Heart right ventricle (tissue), 16 donors: ENCODE data around the gene LRCH1. TPM values are rescaled to one million over a fixed set of nuclear protein-coding genes. Genes with fewer than 3 reads are reported as not detected.

Experiments used
- ATAC-seq, 8 donors: fragments of 200-7000 bp; cut with Tn5 transposase; one replicate each; pipeline ENCODE4 v1.9.1; 2020; ENCODE audit warnings: mild to moderate bottlenecking in 8 of 8, moderate library complexity in 8 of 8, moderate number of reproducible peaks in 1 of 8
- DNase-seq, 2 donors: peaks; one replicate each; pipeline ENCODE4 v3.0.0-alpha.2; 2020
- H3K27ac ChIP-seq, 10 donors: fragments of 200-600 bp; sonication (generic) in 2 of 10; one replicate each; pipeline versions ENCODE4 v1.5.0 to v1.8.0; 2020 to 2022; ENCODE audit warnings: mild to moderate bottlenecking in 3 of 10
- H3K27me3 ChIP-seq, 7 donors: fragments of 200-600 bp; one replicate each; pipeline ENCODE4 v1.8.0; 2021 to 2022; ENCODE audit warnings: mild to moderate bottlenecking in 2 of 7
- H3K36me3 ChIP-seq, 9 donors: fragments of 200-600 bp; sonication (generic) in 1 of 9; one replicate each; pipeline versions ENCODE4 v1.5.0 to v1.8.0; 2020 to 2022; ENCODE audit warnings: mild to moderate bottlenecking in 2 of 9
- H3K4me1 ChIP-seq, 9 donors: fragments of 200-600 bp; sonication (generic) in 1 of 9; one replicate each; pipeline versions ENCODE4 v1.5.0 to v1.8.0; 2020 to 2022; ENCODE audit warnings: mild to moderate bottlenecking in 4 of 9
- H3K4me3 ChIP-seq, 10 donors: fragments of 200-600 bp; sonication (generic) in 2 of 10; one replicate each; pipeline versions ENCODE4 v1.5.0 to v1.8.0; 2020 to 2022; ENCODE audit warnings: mild to moderate bottlenecking in 7 of 10, moderate library complexity in 2 of 10
- H3K9me3 ChIP-seq, 11 donors: fragments of 200-600 bp in 10 of 11; sonication (generic) in 2 of 11; one replicate each; pipeline versions ENCODE4 v1.5.0 to v1.8.0; 2013 to 2022; ENCODE audit warnings: mild to moderate bottlenecking in 2 of 11, control low read depth in 1 of 11, moderate library complexity in 1 of 11
- WGBS, 2 donors: extraction: QIAGEN DNeasy Blood & Tissue Kit; methylation state at CpG; one replicate each; pipeline ENCODE4 v1.1.7; 2013; ENCODE audit warnings: inconsistent platforms in 1 of 2; 5-methylcytosine and 5-hydroxymethylcytosine counted together
- intact Hi-C, 10 donors: fragments of 100-400 bp; cut with DNase I; formaldehyde crosslinking; loops; one replicate each; pipeline versions ENCODE4 v1.11.1 to v1.14.2; 2022
- polyA plus RNA-seq, 2 donors: library from polyadenylated mRNA; stranded (reverse); fragments of 200-250 nt; gene quantifications; one replicate each; pipeline ENCODE4 v1.2.3, GENCODE V29; 2013
- total RNA-seq, 10 donors: library from RNA; stranded (reverse); fragmentation: NEBNext Ultra II Directional in 3 of 10; extraction: Animal tissue kit (Norgen Biotek cat#: 25700) in 3 of 10; gene quantifications; one replicate each; pipeline versions ENCODE4 v1.2.1 to v1.2.4, GENCODE V29; 2021 to 2023
- TF ChIP-seq, protein P1 (sequence below), 9 donors: fragments of 200-600 bp; sonication (generic) in 2 of 9; IDR thresholded peaks; one replicate each; pipeline versions ENCODE4 v1.5.0 to v1.8.0; 2021 to 2022; ENCODE audit warnings: antibody characterized with exemption in 9 of 9, mild to moderate bottlenecking in 5 of 9, moderate library complexity in 1 of 9
- donor health status: Arrhythmogenic right ventricular cardiomyopathy.
- donor health status: ischemic (EF 13 %, LVEDD 7.1; RV severe dilation, severe dysfunction).
- donor health status: healthy with polysubstance abuse.
- donor health status: DM: no; HTN: yes; CAD: no.
- donor health status: DM: no; HTN: no; CAD: no.
- donor health status: ischemic (EF 25% LVEDD 6.9; RV normal size, moderate dysfunction).
- donor health status: ischemic (EF 25% LVEDD 5.7; RV mildly dilated, moderate dysfunction).
- donor health status: healthy.
- donor health status: DM: yes; HTN: yes; CAD: no.
- donor health status: Ischemic cardiomyopathy.
- donor health status: ischemic (EF 35%, LVEDD 5.7; RV mildly dilated, moderate dysfunction).
- donor health status: nonischemic (EF 11% LVEDD 7.7; RV severe dilation, severe dysfunction).
- donor health status: DM: yes; HTN: yes; CAD: no.
- donor health status: PGD.
- donor health status: ischemic (EF 29% LVEDD 5.4; RV normal size, mild dysfunction).
- donor health status: nonischemic (EF 23%, LVEDD 6.1; RV moderate dilation, normal function).

The LRCH1 gene
- total and polyA plus RNA-seq, 12 donors, result 4.1 to 20.3 (median 13.1) TPM

DNA sequence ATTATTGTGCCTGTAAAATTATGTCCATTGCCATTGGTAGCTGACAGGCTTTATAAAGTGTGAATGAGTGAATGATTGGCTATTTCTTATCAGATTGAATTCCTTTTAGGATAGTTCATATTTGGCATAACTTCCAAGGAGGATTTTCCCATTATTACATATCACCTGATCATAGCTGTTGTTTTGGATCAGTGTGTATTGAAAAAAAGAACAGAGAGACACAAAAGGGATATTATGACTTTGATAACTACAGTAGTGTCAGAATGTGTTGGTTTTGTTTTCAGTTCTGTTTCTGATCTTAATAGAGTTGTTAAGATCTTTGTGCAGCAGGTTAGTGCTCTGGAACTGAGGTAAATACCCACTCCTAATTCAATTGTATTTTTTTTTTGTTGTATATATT is 103.8 kb downstream of the LRCH1 start:
- no peaks in the 10 kb centered on the region for H3K27me3 ChIP-seq
- intact Hi-C loops, result no loop called here
- ATAC-seq, result no peak
- H3K4me3 ChIP-seq, result no peak overlapping the region
- peaks cover 2 to 74% (median 42%) of the 10 kb centered on the region in 9 donors for H3K4me1 ChIP-seq
- peaks cover 0 to 5% (median 0%) of the 10 kb centered on the region in 9 donors for H3K36me3 ChIP-seq
- H3K27ac ChIP-seq, result peak overlapping the region in 5 of 10 donors; percentile 66 to 83 (median 75)
- H3K9me3 ChIP-seq, result no peaks in the 10 kb centered on the region
- no peak for DNase-seq
- TF ChIP-seq, protein P1, sequence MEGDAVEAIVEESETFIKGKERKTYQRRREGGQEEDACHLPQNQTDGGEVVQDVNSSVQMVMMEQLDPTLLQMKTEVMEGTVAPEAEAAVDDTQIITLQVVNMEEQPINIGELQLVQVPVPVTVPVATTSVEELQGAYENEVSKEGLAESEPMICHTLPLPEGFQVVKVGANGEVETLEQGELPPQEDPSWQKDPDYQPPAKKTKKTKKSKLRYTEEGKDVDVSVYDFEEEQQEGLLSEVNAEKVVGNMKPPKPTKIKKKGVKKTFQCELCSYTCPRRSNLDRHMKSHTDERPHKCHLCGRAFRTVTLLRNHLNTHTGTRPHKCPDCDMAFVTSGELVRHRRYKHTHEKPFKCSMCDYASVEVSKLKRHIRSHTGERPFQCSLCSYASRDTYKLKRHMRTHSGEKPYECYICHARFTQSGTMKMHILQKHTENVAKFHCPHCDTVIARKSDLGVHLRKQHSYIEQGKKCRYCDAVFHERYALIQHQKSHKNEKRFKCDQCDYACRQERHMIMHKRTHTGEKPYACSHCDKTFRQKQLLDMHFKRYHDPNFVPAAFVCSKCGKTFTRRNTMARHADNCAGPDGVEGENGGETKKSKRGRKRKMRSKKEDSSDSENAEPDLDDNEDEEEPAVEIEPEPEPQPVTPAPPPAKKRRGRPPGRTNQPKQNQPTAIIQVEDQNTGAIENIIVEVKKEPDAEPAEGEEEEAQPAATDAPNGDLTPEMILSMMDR (IDR thresholded peaks at IDR 0.05), result no peak

DNA sequence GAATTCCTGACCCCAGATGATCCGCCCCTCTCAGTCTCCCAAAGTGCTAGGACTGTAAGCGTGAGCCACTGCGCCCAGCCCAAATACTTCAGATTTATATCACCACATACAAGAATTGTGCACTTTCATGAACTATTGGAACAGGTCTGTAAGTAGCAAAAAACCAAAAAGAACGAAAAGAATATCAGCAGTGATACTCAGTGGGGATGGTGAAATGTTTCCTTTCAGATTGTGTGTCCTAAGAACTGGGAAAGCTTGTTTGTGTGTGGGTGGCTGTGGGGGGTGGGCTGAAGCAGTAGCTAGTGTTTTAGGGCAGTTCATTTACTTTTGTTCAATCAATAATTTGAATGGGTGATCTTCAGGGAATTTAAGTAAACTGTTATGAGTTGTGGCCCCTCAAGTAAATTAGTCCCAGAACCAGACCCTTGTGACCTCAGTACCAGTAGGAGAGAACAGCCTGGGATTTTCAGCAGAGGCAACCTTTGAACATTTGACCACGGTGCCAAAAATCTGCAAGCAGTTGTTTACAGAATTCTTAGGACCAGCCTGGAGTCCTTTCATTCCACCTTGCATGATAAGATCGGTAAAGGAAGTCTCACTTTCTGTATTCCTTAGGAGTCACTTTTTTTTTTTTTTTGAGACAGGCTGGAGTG is 106.6 kb downstream of the LRCH1 start:
- Histone ChIP-seq H3K4me1 (peaks cover 2 to 95% (median 63%) of the 10 kb centered on the region in 9 donors), H3K4me3 (no peak overlapping the region), H3K9me3 (no peaks in the 10 kb centered on the region), H3K36me3 (no peaks in the 10 kb centered on the region), H3K27me3 (no peaks in the 10 kb centered on the region), H3K27ac (no peak overlapping the region)
- TF ChIP-seq, protein P1 (IDR thresholded peaks at IDR 0.05), result no peak
- ATAC-seq, result no peak
- DNase-seq, result no peak
- intact Hi-C loops, result loop anchor here in 1 of 10 donors (10.0 kb wide), 1 partner anchor 55 kb away; no protein-coding TSS in a partner anchor
- WGBS, 2 donors, result 84 to 89% methylated on average over 6 of the region's 6 CpGs

DNA sequence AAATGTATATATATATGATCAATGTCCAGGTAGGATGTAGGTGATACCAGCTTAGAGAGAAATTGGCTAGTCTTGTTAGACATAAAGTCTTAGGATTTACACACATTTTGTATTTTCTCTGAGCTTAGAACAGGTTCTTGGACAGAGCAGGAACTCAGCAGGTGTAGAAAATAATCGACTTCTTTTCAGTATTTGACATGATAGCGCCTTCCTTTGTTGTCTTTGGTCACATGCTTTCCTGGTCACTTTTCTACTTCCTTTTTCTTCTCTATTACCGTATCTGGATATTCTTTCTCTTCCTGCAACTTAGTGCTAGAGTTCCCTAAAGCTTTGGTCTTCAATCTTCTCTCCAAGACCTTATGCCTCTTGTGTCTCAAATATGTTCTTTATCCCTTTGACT is 107.4 kb downstream of the LRCH1 start:
- intact Hi-C loops, result loop anchor here in 1 of 10 donors (10.0 kb wide), 1 partner anchor 56 kb away; no protein-coding TSS in a partner anchor
- no peak for ATAC-seq
- TF ChIP-seq, protein P1 (IDR thresholded peaks at IDR 0.05), result no peak
- Histone ChIP-seq H3K4me1 (peaks cover 3 to 95% (median 62%) of the 10 kb centered on the region in 9 donors), H3K4me3 (no peak overlapping the region), H3K36me3 (no peaks in the 10 kb centered on the region), H3K9me3 (no peaks in the 10 kb centered on the region), H3K27ac (peak overlapping the region in 1 of 10 donors; percentile 2), H3K27me3 (no peaks in the 10 kb centered on the region)
- DNase-seq, result no peak
- WGBS, 2 donors, result 64 to 81% methylated on average over 3 of the region's 3 CpGs

DNA sequence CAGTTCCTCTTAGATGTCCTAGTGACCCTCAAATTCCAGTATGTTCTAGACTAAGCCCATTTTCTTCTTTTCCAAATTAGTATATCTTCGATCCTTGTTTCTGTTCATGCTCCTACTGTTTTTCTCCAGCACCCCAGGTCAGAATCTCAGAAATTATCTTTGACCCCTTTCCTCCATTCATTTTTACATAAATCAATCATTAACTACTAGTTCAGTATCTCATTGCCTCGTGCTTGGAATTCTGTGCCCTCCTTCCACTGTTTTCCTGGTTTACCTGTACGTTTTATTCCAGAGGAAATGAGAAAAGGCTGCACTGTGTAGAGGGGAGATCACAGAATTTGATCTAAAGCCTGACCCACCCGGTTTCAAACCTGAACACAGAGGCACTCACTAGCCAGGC is 107.9 kb downstream of the LRCH1 start:
- intact Hi-C loops, result loop anchor here in 1 of 10 donors (10.0 kb wide), 1 partner anchor 56 kb away; no protein-coding TSS in a partner anchor
- peak overlapping the region in 1 of 10 donors; percentile 2 for H3K27ac ChIP-seq
- DNase-seq, result no peak
- H3K27me3 ChIP-seq, result no peaks in the 10 kb centered on the region
- TF ChIP-seq, protein P1 (IDR thresholded peaks at IDR 0.05), result no peak
- H3K4me3 ChIP-seq, result no peak overlapping the region
- H3K9me3 ChIP-seq, result no peaks in the 10 kb centered on the region
- WGBS, 2 donors, result 89 to 90% methylated on average over 4 of the region's 4 CpGs
- H3K36me3 ChIP-seq, result no peaks in the 10 kb centered on the region
- ATAC-seq, result no peak
- peaks cover 4 to 95% (median 62%) of the 10 kb centered on the region in 9 donors for H3K4me1 ChIP-seq
